OCI-LY7 (cell line): ENCODE data around the gene PRR5L. TPM values are rescaled to one million over a fixed set of nuclear protein-coding genes. Genes with fewer than 3 reads are reported as not detected.

ENCODE experiments used
- BruUV-seq: library from RNA; stranded (reverse); fragments of 400-500 nt; replicated peaks from 2 replicates; lab custom pipeline; 2021; lab: Mats Ljungman, UMichigan
- CTCF ChIA-PET: fragments of 300-600 bp; sonication (Branson Sonifier 250); formaldehyde crosslinking; loops from one replicate; lab custom pipeline; 2022; ENCODE audit warnings: antibody characterized with exemption; ENCODE audit not compliant: unreplicated experiment; lab: Charles Lee
- POLR2A ChIA-PET: fragments of 300-600 bp; sonication (Branson Sonifier 250); formaldehyde crosslinking; loops from one replicate; lab custom pipeline; 2022; ENCODE audit warnings: antibody characterized with exemption; lab: Charles Lee
- DNase-seq: peaks from one replicate; pipeline ENCODE4 v3.0.0-alpha.2; 2015; ENCODE audit warnings: low spot score
- H2AFZ ChIP-seq: fragments of 200-600 bp; sonication (generic), shearing (Covaris generic); 2 replicates; pipeline ENCODE4 v1.6.1; 2014; ENCODE audit warnings: mild to moderate bottlenecking, antibody characterized with exemption, low read length, moderate library complexity
- H3K27ac ChIP-seq: fragments of 200-600 bp; sonication (generic); 2 replicates; pipeline ENCODE4 v1.5.1; 2014; ENCODE audit warnings: mixed run types, low read depth, mild to moderate bottlenecking, moderate library complexity, low read length, inconsistent platforms; ENCODE audit not compliant: poor library complexity, severe bottlenecking
- H3K36me3 ChIP-seq: fragments of 200-600 bp; sonication (generic); 2 replicates; pipeline ENCODE4 v1.6.1; 2014; ENCODE audit warnings: mild to moderate bottlenecking, antibody characterized with exemption, low read length, moderate library complexity, mixed read lengths; ENCODE audit not compliant: insufficient read depth
- H3K4me1 ChIP-seq: fragments of 200-600 bp; sonication (generic); 2 replicates; pipeline ENCODE4 v1.5.1; 2014; ENCODE audit warnings: mild to moderate bottlenecking, low read length; ENCODE audit not compliant: insufficient read depth, poor library complexity, severe bottlenecking
- H3K4me2 ChIP-seq: fragments of 200-600 bp; sonication (generic); 2 replicates; pipeline ENCODE4 v1.6.1; 2014; ENCODE audit warnings: mild to moderate bottlenecking, low read length
- H3K4me3 ChIP-seq: fragments of 200-600 bp; sonication (generic); 2 replicates; pipeline ENCODE4 v1.5.1; 2014; ENCODE audit warnings: mild to moderate bottlenecking, low read depth, low read length; ENCODE audit not compliant: poor library complexity, severe bottlenecking
- H3K79me2 ChIP-seq: fragments of 200-600 bp; sonication (generic); 2 replicates; pipeline ENCODE4 v1.6.1; 2016; ENCODE audit warnings: low read depth, mild to moderate bottlenecking, low read length, moderate library complexity, mixed read lengths; ENCODE audit not compliant: insufficient read depth
- H3K9me2 ChIP-seq: fragments of 200-600 bp; sonication (generic); 2 replicates; pipeline ENCODE4 v1.6.1; 2016; ENCODE audit warnings: mild to moderate bottlenecking, low read length, mixed read lengths; ENCODE audit not compliant: insufficient read depth
- H3K9me3 ChIP-seq: fragments of 200-600 bp; sonication (generic); 2 replicates; pipeline ENCODE4 v1.6.1; 2014; ENCODE audit warnings: mild to moderate bottlenecking, mixed run types, low read length, mixed read lengths
- H4K20me1 ChIP-seq: fragments of 200-600 bp; sonication (generic); 2 replicates; pipeline ENCODE4 v1.6.1; 2014; ENCODE audit warnings: mild to moderate bottlenecking, antibody characterized with exemption, low read length, moderate library complexity, mixed read lengths; ENCODE audit not compliant: insufficient read depth
- EZH2phosphoT487 ChIP-seq: fragments of 200-600 bp; sonication (generic); IDR thresholded peaks from 2 replicates; pipeline ENCODE4 v1.6.1; 2018; ENCODE audit warnings: low read depth, borderline replicate concordance, mild to moderate bottlenecking, mixed run types, antibody characterized with exemption, low read length, moderate library complexity, mixed read lengths
- intact Hi-C: fragments of 100-400 bp; cut with micrococcal nuclease; formaldehyde crosslinking; loops from one replicate; pipeline ENCODE4 v1.10.0; 2022; ENCODE audit not compliant: unreplicated experiment
- total RNA-seq, 2 experiments: library from RNA; depleted of rRNA in 1 of 2; stranded (reverse); fragments of >200 nt in 1 of 2; shearing (Covaris generic) in 1 of 2; gene quantifications; 2 replicates each; pipeline ENCODE4 v1.2.3, GENCODE V29; 2014 to 2022
- TF ChIP-seq, protein P1 (sequence below): fragments of 200-600 bp; sonication (generic); conservative IDR thresholded peaks from 2 replicates; pipeline ENCODE4 v1.5.1; 2014; ENCODE audit warnings: mild to moderate bottlenecking, antibody characterized with exemption, low read length, moderate library complexity, mixed read lengths

The PRR5L gene
- total RNA-seq, 2 experiments from 2014 or later, result not detected

DNA sequence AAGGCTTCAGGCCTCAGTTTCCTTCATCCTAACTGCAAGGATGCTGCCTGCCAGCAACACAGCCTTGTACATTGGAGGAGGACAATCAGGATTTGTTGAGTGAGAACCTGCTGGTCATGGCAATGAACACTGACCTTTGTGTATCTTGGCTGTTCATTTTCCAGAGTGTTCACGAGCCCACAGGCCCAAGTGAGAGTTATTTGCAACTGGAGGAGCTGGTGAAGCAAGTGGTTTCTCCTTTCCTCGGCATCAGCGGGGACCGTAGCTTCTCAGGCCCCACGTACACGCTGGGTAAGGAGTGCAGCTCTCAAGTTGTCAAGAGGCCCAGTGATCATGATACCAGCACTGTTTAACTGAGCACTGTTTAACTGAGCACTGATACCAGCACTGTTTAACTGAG is 155.0 kb downstream of the PRR5L start:
- Histone ChIP-seq H2AFZ (peak overlapping the region; percentile 63; the same call in 1 of the 2 replicates), H3K36me3 (no peaks in the 10 kb centered on the region), H4K20me1 (no peaks in the 10 kb centered on the region), H3K4me1 (peaks cover 9% of the 10 kb centered on the region), H3K27ac (no peak overlapping the region), H3K9me3 (no peaks in the 10 kb centered on the region), H3K4me2 (no peak overlapping the region), H3K4me3 (no peak overlapping the region), H3K9me2 (no peaks in the 10 kb centered on the region), H3K79me2 (no peaks in the 10 kb centered on the region)
- intact Hi-C loops, result no loop called here
- TF ChIP-seq, protein P1, sequence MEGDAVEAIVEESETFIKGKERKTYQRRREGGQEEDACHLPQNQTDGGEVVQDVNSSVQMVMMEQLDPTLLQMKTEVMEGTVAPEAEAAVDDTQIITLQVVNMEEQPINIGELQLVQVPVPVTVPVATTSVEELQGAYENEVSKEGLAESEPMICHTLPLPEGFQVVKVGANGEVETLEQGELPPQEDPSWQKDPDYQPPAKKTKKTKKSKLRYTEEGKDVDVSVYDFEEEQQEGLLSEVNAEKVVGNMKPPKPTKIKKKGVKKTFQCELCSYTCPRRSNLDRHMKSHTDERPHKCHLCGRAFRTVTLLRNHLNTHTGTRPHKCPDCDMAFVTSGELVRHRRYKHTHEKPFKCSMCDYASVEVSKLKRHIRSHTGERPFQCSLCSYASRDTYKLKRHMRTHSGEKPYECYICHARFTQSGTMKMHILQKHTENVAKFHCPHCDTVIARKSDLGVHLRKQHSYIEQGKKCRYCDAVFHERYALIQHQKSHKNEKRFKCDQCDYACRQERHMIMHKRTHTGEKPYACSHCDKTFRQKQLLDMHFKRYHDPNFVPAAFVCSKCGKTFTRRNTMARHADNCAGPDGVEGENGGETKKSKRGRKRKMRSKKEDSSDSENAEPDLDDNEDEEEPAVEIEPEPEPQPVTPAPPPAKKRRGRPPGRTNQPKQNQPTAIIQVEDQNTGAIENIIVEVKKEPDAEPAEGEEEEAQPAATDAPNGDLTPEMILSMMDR, result no peak
- no peak for TF ChIP-seq EZH2phosphoT487
- ChIA-PET POLR2A (no interaction called here), CTCF (no interaction called here)
- BruUV-seq, result no TSS peak
- DNase-seq, result no peak

DNA sequence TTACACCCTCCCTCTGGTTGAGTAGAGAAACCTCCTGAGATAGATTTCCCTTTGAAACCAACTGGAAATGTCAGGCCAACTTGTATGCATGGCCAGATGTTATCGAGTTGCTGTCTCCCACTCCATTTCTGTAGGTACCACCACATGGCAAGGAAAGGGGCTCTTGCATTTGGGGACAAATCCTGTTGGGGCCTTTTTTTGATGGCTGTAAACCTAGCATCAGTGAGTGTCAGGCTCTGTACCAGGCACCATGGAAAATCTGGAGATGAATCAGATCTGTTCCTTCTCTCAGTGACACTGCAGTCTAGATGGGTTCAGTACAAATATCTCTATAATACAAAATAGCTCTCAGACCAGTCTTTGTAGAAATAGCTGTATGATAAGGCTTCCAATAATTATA is 155.6 kb downstream of the PRR5L start:
- intact Hi-C loops, result no loop called here
- DNase-seq, result no peak
- ChIA-PET POLR2A (no interaction called here), CTCF (no interaction called here)
- H3K79me2 ChIP-seq, result no peaks in the 10 kb centered on the region
- BruUV-seq, result no TSS peak
- peaks cover 9% of the 10 kb centered on the region for H3K4me1 ChIP-seq
- no peaks in the 10 kb centered on the region for H3K36me3 ChIP-seq
- H4K20me1 ChIP-seq, result no peaks in the 10 kb centered on the region
- TF ChIP-seq, protein P1, result no peak
- TF ChIP-seq EZH2phosphoT487, result no peak
- H3K9me3 ChIP-seq, result no peaks in the 10 kb centered on the region
- no peak overlapping the region for H2AFZ ChIP-seq
- no peak overlapping the region for H3K27ac ChIP-seq
- H3K4me3 ChIP-seq, result no peak overlapping the region
- no peak overlapping the region for H3K4me2 ChIP-seq
- no peaks in the 10 kb centered on the region for H3K9me2 ChIP-seq

DNA sequence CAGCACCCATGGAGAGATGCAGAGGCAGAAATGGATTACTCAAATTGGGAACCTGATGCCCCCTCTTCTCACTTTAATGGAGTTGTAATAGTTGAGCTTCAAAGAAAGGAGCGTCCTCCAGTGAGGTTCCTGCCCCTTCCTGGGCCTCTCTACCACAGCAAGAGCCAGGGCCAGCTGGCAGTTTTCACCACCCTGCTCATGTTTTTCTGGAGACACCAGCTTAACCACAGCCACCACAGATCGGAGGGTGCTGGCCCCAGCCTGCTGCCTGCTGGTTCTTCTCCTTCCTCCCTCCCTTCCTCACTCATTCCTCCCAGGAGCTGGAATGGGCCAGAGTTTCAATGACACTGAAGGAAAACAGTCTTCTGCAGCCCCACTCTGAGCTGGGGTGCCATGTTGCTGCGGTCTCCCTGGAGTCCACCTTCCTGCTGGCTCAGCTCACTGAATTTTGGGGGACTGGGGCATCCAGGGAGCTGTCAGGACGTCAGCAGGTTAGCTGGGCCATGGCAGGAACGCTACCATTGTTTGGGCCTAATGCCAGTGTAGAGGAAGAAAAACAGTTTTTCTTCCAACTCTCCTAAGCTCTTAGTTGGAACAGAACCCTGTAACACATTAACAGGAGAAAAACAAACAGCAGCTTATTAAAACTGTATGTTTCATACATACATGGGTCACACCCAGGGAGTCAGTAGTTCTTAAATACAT is 156.3 kb downstream of the PRR5L start:
- peaks cover 9% of the 10 kb centered on the region for H3K4me1 ChIP-seq
- no peaks in the 10 kb centered on the region for H3K36me3 ChIP-seq
- no peaks in the 10 kb centered on the region for H4K20me1 ChIP-seq
- no peaks in the 10 kb centered on the region for H3K9me3 ChIP-seq
- ChIA-PET CTCF (no interaction called here), POLR2A (interaction anchor here (0.7 kb wide), 1 partner anchor 32 kb away, joined by 5 read pairs; no protein-coding TSS in a partner anchor)
- H3K4me3 ChIP-seq, result no peak overlapping the region
- H2AFZ ChIP-seq, result no peak overlapping the region
- H3K4me2 ChIP-seq, result no peak overlapping the region
- no peaks in the 10 kb centered on the region for H3K79me2 ChIP-seq
- TF ChIP-seq EZH2phosphoT487, result no peak
- TF ChIP-seq, protein P1, result no peak
- DNase-seq, result no peak
- BruUV-seq, result no TSS peak
- intact Hi-C loops, result no loop called here
- H3K9me2 ChIP-seq, result no peaks in the 10 kb centered on the region
- H3K27ac ChIP-seq, result no peak overlapping the region
